HUDEP-2 (cell line): ENCODE results near the gene DBNL.

ENCODE experiments used
- DNase-seq, 76 experiments: peaks; one replicate each; lab custom pipeline; 2025; ENCODE audit not compliant: unreplicated experiment in 76 of 76; lab: John Stamatoyannopoulos, UW

Gene DBNL

GRCh38 chr7:44107116-44107960 is 62.8 kb downstream of the DBNL start:
- no peak for DNase-seq

GRCh38 chr7:44107961-44108767 is 63.7 kb downstream of the DBNL start:
- no peak for DNase-seq

DNA sequence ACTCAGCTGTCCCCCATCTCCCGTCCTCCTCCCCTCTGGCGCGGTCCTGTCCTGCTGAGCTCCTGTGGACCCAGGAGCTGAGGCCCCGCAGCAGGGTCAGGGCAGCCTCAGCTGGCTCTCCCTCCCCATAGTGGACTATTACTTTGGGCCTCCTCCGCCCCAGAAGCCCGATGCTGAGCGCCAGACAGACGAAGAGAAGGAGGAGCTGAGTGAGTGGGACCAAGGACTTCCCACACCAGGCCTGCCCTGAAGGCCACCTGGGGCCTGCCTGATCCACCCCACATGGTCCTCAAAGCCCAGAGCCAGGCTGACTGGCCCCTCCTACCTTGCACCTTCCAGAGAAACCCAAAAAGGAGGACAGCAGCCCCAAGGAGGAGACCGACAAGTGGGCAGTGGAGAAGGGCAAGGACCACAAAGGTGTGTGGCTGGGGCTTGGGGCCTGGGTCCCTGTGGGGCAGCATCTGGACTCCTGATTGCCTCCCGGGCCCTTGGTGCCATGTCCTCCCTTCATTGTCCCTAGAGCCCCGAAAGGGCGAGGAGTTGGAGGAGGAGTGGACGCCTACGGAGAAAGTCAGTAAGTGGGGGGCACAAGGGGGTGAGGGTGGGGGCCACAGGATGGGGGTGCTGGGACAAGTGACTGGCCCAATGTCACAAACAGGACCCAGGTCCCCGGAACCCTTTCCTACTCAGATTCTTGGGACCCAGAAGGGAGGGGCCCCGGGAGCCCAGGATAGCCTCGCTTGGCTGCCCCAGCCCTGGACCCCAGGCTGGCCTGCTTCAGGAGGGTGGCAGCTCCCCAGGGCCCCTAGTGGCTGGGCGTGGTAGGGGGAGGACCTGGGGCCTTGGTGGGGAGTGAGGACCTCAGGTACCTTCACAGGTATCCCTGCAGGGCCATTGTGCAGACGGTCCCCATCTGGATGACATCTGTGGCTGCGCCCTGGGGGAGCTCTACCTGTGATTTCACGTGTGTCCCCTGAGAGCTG is 64.6 kb downstream of the DBNL start:
- no peak for DNase-seq

GRCh38 chr7:44109991-44110390 is 65.5 kb downstream of the DBNL start:
- no peak for DNase-seq

- no peak for DNase-seq
These were observed 66.5 kb downstream of the DBNL start for GRCh38 chr7:44110719-44111635.
